GM12878 (cell line): Measurements from ENCODE around the gene TRIM47. TPM values are rescaled to one million over a fixed set of nuclear protein-coding genes. Genes with fewer than 3 reads are reported as not detected.

Source experiments
- ATAC-seq: fragments of 200-7000 bp; cut with Tn5 transposase; 3 replicates; pipeline ENCODE4 v1.9.1; 2020; ENCODE audit warnings: mild to moderate bottlenecking, moderate library complexity
- BruUV-seq: library from RNA; stranded (reverse); fragments of 400-500 nt; replicated peaks from 2 replicates; lab custom pipeline; 2021; lab: Mats Ljungman, UMichigan
- CTCF ChIA-PET: fragments of 300-600 bp; sonication (Branson Sonifier 250); formaldehyde crosslinking; extraction: SDS; loops from one replicate; lab custom pipeline; 2021; ENCODE audit warnings: inconsistent platforms; lab: Yijun Ruan, JAX
- POLR2A ChIA-PET: fragments of 350-600 bp; formaldehyde crosslinking; extraction: SDS; loops from one replicate; lab custom pipeline; 2021; ENCODE audit warnings: inconsistent platforms; lab: Charles Lee
- RAD21 ChIA-PET: fragments of 300-600 bp; sonication (Branson Sonifier 250); formaldehyde crosslinking; loops from one replicate; lab custom pipeline; 2023; ENCODE audit warnings: antibody characterized with exemption; ENCODE audit not compliant: unreplicated experiment; lab: Charles Lee
- SMC1A ChIA-PET: fragments of 300-600 bp; sonication (Branson Sonifier 250); formaldehyde crosslinking; loops from one replicate; lab custom pipeline; 2023; ENCODE audit not compliant: unreplicated experiment, uncharacterized antibody; lab: Charles Lee
- DNase-seq: peaks from one replicate; pipeline ENCODE4 v3.0.0-alpha.2; 2011; ENCODE audit warnings: low read depth, low spot score
- FAIRE-seq: peaks from 3 replicates; lab custom pipeline; 2011; peaks lifted over from hg19 to GRCh38; lab: Jason Lieb, UNC
- H2AFZ ChIP-seq: 2 replicates; pipeline ENCODE4 v1.6.0; 2011; ENCODE audit warnings: low read depth, low read length, control low read depth; ENCODE audit not compliant: control insufficient read depth
- H3K27ac ChIP-seq: 2 replicates; pipeline ENCODE4 v1.5.1; 2011; ENCODE audit warnings: control low read depth; ENCODE audit not compliant: control insufficient read depth, insufficient read depth
- H3K27me3 ChIP-seq, 2 experiments: replicated peaks in 1 of 2; 2 replicates each; pipeline versions ENCODE4 v1.6.0 to v1.6.1; 2011; ENCODE audit warnings: low read length in 1 of 2; ENCODE audit not compliant: control insufficient read depth in 2 of 2, insufficient read depth in 2 of 2
- H3K36me3 ChIP-seq, 2 experiments: 2 replicates each; pipeline ENCODE4 v1.5.1; 2011; ENCODE audit warnings: low read length in 1 of 2; ENCODE audit not compliant: control insufficient read depth in 2 of 2, insufficient read depth in 2 of 2
- H3K4me1 ChIP-seq: 2 replicates; pipeline ENCODE4 v1.6.1; 2011; ENCODE audit warnings: mild to moderate bottlenecking, low read length, moderate library complexity, mixed read lengths; ENCODE audit not compliant: control insufficient read depth, insufficient read depth
- H3K4me2 ChIP-seq: 2 replicates; pipeline ENCODE4 v1.6.0; 2011; ENCODE audit warnings: control low read depth; ENCODE audit not compliant: control insufficient read depth, insufficient read depth
- H3K4me3 ChIP-seq: fragments of 200-600 bp; sonication (generic); 2 replicates; pipeline ENCODE4 v1.5.1; 2016
- H3K79me2 ChIP-seq: 2 replicates; pipeline ENCODE4 v1.6.0; 2011; ENCODE audit warnings: low read length; ENCODE audit not compliant: control insufficient read depth, insufficient read depth
- H3K9ac ChIP-seq: 2 replicates; pipeline ENCODE4 v1.8.0; 2011; ENCODE audit warnings: low read length, control low read depth, mixed read lengths; ENCODE audit not compliant: control insufficient read depth, insufficient read depth
- H3K9me3 ChIP-seq: replicated peaks from 3 replicates; pipeline ENCODE4 v1.5.1; 2011; ENCODE audit warnings: mild to moderate bottlenecking, low read length; ENCODE audit not compliant: control insufficient read depth, insufficient read depth
- H4K20me1 ChIP-seq: 2 replicates; pipeline ENCODE4 v1.6.0; 2011; ENCODE audit not compliant: control insufficient read depth, insufficient read depth
- BHLHE40 ChIP-seq, 2 experiments: fragments of 450-650 bp in 1 of 2; IDR thresholded peaks; 2 replicates each; pipeline ENCODE4 v1.6.1; 2011 to 2017; ENCODE audit warnings: low read depth in 2 of 2, borderline replicate concordance in 1 of 2, improper control_type of control experiment in 1 of 2, low read length in 1 of 2, mild to moderate bottlenecking in 1 of 2
- IRF4 ChIP-seq: IDR thresholded peaks from 2 replicates; pipeline ENCODE4 v1.6.1; 2011; ENCODE audit warnings: low read depth, low read length
- MEF2A ChIP-seq: IDR thresholded peaks from 2 replicates; pipeline ENCODE4 v1.6.1; 2011; ENCODE audit warnings: low read depth, mild to moderate bottlenecking, low read length, moderate library complexity; ENCODE audit not compliant: insufficient read depth
- NR2F1 ChIP-seq: fragments of 450-650 bp; conservative IDR thresholded peaks from 2 replicates; pipeline ENCODE4 v1.6.1; 2017; ENCODE audit warnings: mild to moderate bottlenecking
- ZNF687 ChIP-seq: fragments of 450-650 bp; IDR thresholded peaks from 2 replicates; pipeline ENCODE4 v1.6.1; 2017; ENCODE audit warnings: mild to moderate bottlenecking, moderate library complexity
- WGBS: methylation state at CpG from one replicate; pipeline ENCODE4 v1.1.6; 2016; ENCODE audit warnings: low lambda C conversion rate; ENCODE audit not compliant: insufficient replicate concordance, insufficient coverage; ENCODE audit errors: missing lambda C conversion rate; 5-methylcytosine and 5-hydroxymethylcytosine counted together
- in situ Hi-C: fragments of 300-500 bp; cut with MboI; formaldehyde crosslinking; loops from 9 replicates; pipeline ENCODE4 v1.14.3; 2018; ENCODE audit warnings: mixed read lengths
- intact Hi-C: fragments of 100-400 bp; cut with micrococcal nuclease; formaldehyde crosslinking; loops from one replicate; pipeline ENCODE4 v1.14.2; 2022; ENCODE audit not compliant: unreplicated experiment
- polyA plus RNA-seq, 11 experiments: library from polyadenylated mRNA; depleted of rRNA in 4 of 11; unstranded in 6 of 11; stranded (reverse) in 5 of 11; fragments of >200 nt; fragmentation: Nextera tagmentation in 4 of 11; fragmentation: Illumina TruSeq in 1 of 11; extraction: Ambion mirVana in 4 of 11; extraction: Trizol in 1 of 11; gene quantifications; 1 replicate in 1 of 11; 2 replicates in 10 of 11; pipeline versions ENCODE4 v1.2.1 to v1.2.3, GENCODE V29; 2011 to 2016; ENCODE audit warnings: inconsistent platforms in 2 of 11, missing spikeins in 2 of 11, low read depth in 1 of 11
- total RNA-seq, 4 experiments: library from RNA; depleted of rRNA in 3 of 4; stranded (reverse); fragments of >200 nt in 3 of 4; fragmentation: Illumina TruSeq in 1 of 4; extraction: Trizol in 1 of 4; gene quantifications; 2 replicates each; pipeline versions ENCODE4 v1.2.1 to v1.2.3, GENCODE V29; 2013 to 2021
- TF ChIP-seq, protein P1 (sequence below): fragments of 450-650 bp; IDR thresholded peaks from 2 replicates; pipeline ENCODE4 v1.6.1; 2017; ENCODE audit warnings: mild to moderate bottlenecking, moderate library complexity
- TF ChIP-seq, protein P2 (sequence below): fragments of 450-650 bp; IDR thresholded peaks from 2 replicates; pipeline ENCODE4 v1.6.1; 2018; ENCODE audit warnings: borderline replicate concordance, mild to moderate bottlenecking; ENCODE audit not compliant: partially characterized antibody
- TF ChIP-seq, protein P3 (sequence below): fragments of 450-650 bp; formaldehyde crosslinking; IDR thresholded peaks from 2 replicates; pipeline ENCODE4 v1.5.0; 2022; ENCODE audit warnings: mild to moderate bottlenecking, missing genetic modification characterization

The TRIM47 gene
- total and polyA plus RNA-seq, 10 of the 15 experiments (the other 5 are each of a cell fraction or from before 2014, with no cell fraction given), result 0.35 to 9.7 (median 5.3) TPM

DNA sequence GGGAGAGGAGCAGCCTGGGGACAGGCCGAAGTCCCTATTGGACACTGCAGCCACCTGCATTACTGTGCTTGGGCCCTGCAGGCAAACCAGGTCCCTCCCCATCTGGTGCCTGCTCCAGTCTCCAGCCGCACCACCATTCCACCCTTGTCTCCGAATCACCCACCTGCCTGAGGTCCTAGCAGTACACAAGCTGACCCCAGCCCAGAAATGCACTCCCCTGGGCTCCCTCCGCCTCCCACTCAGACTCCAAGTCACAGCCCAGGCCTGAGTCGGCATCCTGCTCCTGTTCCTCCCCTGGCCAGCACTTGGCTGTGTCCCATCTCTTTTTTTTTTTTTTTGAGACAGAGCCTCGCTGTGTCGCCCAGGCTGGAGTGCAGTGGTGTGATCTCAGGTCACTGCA lies 40.5 kb downstream of the TRIM47 start:
- WGBS, result 89% methylated on average over 5 of the region's 7 CpGs
- no peak for FAIRE-seq
- Histone ChIP-seq H3K4me3 (no peak overlapping the region), H3K36me3 (peaks cover 0 to 5% of the 10 kb centered on the region in 2 experiments), H3K9ac (no peak overlapping the region), H3K79me2 (no peaks in the 10 kb centered on the region), H3K4me2 (no peak overlapping the region), H2AFZ (no peak overlapping the region), H3K27ac (no peak overlapping the region), H3K4me1 (no peaks in the 10 kb centered on the region), H4K20me1 (no peaks in the 10 kb centered on the region), H3K27me3 (no peaks in the 10 kb centered on the region), H3K9me3 (no peaks in the 10 kb centered on the region)
- ChIA-PET SMC1A (no interaction called here), CTCF (no interaction called here), RAD21 (no interaction called here), POLR2A (interaction anchor here (0.6 to 0.8 kb wide), 2 partner anchors 20 to 53 kb away, joined by 3 read pairs; partner anchors contain the start of gene UNK)
- no peak for ATAC-seq
- in situ Hi-C loops (no loop called here), intact Hi-C loops (no loop called here)
- no TSS peak for BruUV-seq
- DNase-seq, result no peak
- TF ChIP-seq MEF2A (no peak), ZNF687 (no peak), NR2F1 (no peak), IRF4 (no peak), BHLHE40 (IDR thresholded peaks at IDR 0.05; ENCODE audit: borderline replicate concordance in 1 of 2, low read depth in 2 of 2, low read length in 1 of 2) (no peak)
- TF ChIP-seq, protein P1, sequence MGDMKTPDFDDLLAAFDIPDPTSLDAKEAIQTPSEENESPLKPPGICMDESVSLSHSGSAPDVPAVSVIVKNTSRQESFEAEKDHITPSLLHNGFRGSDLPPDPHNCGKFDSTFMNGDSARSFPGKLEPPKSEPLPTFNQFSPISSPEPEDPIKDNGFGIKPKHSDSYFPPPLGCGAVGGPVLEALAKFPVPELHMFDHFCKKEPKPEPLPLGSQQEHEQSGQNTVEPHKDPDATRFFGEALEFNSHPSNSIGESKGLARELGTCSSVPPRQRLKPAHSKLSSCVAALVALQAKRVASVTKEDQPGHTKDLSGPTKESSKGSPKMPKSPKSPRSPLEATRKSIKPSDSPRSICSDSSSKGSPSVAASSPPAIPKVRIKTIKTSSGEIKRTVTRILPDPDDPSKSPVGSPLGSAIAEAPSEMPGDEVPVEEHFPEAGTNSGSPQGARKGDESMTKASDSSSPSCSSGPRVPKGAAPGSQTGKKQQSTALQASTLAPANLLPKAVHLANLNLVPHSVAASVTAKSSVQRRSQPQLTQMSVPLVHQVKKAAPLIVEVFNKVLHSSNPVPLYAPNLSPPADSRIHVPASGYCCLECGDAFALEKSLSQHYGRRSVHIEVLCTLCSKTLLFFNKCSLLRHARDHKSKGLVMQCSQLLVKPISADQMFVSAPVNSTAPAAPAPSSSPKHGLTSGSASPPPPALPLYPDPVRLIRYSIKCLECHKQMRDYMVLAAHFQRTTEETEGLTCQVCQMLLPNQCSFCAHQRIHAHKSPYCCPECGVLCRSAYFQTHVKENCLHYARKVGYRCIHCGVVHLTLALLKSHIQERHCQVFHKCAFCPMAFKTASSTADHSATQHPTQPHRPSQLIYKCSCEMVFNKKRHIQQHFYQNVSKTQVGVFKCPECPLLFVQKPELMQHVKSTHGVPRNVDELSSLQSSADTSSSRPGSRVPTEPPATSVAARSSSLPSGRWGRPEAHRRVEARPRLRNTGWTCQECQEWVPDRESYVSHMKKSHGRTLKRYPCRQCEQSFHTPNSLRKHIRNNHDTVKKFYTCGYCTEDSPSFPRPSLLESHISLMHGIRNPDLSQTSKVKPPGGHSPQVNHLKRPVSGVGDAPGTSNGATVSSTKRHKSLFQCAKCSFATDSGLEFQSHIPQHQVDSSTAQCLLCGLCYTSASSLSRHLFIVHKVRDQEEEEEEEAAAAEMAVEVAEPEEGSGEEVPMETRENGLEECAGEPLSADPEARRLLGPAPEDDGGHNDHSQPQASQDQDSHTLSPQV, result no peak
- TF ChIP-seq, protein P2, sequence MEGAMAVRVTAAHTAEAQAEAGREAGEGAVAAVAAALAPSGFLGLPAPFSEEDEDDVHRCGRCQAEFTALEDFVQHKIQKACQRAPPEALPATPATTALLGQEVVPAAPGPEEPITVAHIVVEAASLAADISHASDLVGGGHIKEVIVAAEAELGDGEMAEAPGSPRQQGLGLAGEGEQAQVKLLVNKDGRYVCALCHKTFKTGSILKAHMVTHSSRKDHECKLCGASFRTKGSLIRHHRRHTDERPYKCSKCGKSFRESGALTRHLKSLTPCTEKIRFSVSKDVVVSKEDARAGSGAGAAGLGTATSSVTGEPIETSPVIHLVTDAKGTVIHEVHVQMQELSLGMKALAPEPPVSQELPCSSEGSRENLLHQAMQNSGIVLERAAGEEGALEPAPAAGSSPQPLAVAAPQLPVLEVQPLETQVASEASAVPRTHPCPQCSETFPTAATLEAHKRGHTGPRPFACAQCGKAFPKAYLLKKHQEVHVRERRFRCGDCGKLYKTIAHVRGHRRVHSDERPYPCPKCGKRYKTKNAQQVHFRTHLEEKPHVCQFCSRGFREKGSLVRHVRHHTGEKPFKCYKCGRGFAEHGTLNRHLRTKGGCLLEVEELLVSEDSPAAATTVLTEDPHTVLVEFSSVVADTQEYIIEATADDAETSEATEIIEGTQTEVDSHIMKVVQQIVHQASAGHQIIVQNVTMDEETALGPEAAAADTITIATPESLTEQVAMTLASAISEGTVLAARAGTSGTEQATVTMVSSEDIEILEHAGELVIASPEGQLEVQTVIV, result no peak
- TF ChIP-seq, protein P3, sequence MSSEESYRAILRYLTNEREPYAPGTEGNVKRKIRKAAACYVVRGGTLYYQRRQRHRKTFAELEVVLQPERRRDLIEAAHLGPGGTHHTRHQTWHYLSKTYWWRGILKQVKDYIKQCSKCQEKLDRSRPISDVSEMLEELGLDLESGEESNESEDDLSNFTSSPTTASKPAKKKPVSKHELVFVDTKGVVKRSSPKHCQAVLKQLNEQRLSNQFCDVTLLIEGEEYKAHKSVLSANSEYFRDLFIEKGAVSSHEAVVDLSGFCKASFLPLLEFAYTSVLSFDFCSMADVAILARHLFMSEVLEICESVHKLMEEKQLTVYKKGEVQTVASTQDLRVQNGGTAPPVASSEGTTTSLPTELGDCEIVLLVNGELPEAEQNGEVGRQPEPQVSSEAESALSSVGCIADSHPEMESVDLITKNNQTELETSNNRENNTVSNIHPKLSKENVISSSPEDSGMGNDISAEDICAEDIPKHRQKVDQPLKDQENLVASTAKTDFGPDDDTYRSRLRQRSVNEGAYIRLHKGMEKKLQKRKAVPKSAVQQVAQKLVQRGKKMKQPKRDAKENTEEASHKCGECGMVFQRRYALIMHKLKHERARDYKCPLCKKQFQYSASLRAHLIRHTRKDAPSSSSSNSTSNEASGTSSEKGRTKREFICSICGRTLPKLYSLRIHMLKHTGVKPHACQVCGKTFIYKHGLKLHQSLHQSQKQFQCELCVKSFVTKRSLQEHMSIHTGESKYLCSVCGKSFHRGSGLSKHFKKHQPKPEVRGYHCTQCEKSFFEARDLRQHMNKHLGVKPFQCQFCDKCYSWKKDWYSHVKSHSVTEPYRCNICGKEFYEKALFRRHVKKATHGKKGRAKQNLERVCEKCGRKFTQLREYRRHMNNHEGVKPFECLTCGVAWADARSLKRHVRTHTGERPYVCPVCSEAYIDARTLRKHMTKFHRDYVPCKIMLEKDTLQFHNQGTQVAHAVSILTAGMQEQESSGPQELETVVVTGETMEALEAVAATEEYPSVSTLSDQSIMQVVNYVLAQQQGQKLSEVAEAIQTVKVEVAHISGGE (CRISPR knock-in tag), result no peak
